GM21529 (cell line): Measurements from ENCODE around the gene GNG3.
A peak's percentile ranks its signal among the peaks of the same experiment; 100 is the strongest.
"Not testable (repeated sequence)": the region's sequence is repeated elsewhere in the genome, so short reads cannot be mapped to it uniquely, and the experiment has no call there.

Source experiments
- ATAC-seq: cut with Tn5 transposase; IDR thresholded peaks from one replicate; pipeline ENCODE4 v1.9.1; 2021; ENCODE audit not compliant: unreplicated experiment

GNG3 gene

GRCh38 chr11:62716206-62716605 is 8.7 kb downstream of the GNG3 start:
- ATAC-seq, result no peak

DNA sequence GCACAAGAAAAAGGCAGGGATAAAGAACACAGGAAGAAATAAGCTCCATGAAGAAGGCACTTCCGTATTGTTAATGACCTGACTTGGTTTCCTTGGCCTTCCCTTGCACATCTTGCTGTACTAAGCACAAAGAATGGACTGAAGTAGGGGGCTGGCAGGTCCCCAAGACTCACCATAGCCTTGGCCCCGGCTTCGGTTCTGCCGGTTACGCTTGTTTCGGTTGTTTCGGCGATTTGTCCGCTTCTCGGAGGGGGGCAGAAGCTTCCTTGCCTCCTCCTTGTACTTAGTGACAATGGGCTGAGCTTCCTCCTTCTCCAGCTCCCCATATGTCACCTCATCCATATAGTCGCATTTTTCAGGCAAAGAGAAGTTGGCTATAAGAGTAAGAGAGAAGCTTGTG is 9.3 kb downstream of the GNG3 start:
- no peak for ATAC-seq

DNA sequence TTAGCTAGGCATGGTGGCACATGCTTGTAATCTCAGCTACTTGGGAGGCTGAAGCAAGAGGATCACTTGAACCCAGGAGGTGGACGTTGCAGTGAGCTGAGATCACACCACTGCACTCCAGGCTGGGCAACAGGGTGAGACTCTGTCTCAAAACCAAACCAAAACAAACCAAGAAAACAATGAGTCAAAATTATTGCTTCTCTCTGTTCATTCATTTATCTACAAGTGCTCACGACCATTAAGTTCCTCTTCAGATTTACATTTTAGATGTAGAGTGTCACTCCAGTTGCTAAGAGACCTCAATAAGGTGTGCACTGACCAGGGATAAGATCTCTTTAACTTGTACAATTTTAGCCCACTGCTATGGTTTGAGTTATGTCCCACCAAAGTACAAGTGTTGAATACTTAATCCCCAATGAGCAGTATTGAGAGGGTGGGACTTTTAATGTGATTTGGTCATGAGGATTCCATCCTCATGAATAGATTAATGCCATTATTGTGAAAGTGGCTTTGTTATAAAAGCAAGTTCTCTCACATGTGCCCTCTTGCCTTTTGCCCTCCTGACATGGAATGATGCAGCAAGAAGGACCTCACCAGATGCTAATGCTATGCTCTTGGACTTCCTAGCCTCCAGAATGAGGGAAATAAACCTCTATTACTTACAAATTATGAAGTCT is 12.0 kb downstream of the GNG3 start:
- no peak for ATAC-seq

DNA sequence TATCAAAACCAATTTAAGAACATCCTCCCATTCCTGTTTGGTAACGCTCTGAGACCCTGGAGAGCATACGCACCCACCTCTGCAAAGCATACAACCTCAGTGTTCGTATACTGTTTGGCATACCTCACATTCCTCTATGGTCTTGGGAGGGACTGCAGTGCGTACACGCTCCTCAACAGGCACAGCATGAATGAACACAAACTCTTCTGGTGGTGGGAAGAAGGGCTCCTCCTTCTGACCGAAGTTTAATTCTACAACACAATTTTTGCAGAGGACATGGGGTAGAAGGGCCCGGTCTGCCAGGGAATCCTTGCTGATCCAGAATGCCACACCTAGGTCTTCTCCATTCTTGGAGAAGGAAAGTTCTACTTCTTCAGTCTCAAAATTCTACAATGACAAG is 14.5 kb downstream of the GNG3 start:
- no peak for ATAC-seq

DNA sequence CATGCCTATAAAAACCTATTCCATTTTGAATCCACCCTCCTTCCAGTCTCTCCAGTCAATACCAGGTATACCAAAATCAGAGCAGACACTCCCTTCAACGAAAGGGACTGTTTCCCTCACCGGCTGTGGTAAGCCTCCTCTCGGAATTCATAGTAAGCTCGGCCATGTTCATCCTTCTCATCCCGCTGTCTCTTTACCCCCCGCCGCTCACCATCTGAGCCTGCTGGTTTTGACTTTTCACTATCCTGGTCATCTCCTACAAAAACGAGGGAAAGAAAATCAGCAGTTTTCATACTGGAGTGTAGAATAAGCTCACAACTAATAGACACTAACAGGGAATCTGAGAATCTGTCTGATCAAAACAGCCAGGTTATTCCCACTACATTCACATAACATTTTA is 16.7 kb downstream of the GNG3 start:
- no peak for ATAC-seq

DNA sequence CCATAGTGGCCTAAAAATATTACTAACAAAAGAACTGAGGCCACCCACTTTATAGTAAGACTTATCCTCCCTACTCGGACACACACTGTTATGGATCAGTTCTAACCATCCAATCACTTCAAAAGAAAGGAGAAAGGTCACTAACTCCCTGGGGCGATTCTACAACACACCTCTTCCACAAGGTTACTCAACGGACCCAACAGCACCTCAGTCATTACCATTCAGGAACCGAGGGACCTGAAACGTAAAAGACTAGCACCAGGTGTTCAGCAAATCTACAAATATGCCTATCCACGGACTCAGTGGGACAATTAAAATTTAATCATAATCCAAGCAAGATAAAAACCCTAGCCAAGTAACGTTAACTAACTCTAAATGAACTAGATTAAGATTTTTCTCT is 18.2 kb downstream of the GNG3 start:
- no peak for ATAC-seq

DNA sequence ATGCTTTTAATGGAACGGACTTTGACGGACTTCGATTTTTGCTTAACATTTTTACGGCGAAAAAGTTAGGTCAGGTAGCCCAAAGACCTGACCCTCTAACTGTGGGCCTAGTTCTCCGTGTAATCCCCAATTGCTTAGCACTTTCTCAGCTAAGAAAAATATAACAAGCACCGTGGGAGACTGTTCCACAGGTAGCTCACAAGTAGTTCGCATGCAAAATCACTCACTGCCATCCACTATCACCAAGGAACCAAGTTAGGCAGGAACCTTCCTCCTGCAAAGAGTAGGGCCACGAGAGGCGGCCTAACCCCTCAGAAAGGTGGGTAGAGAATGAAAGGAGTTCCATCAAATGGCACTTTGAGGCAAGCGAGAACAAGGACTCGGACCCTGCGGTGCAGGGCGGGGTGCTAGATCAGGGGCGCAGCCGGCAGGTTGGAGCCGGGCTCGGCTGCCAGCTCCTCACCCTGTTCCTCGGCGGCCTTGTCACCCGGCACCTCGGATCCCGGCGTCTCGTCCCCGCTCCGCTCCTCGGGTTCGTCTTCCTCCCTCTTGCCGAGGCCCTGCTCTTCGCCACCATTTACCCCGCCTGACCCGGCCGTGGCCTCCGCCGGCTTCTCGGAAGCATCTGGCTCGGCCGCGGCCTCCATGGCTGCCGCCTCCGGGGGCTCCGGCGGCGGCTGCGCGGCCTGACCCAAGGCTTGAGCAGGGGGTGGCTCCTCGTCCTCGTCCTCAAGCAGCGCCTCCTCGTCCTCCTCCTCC is 18.9 kb downstream of the GNG3 start:
- ATAC-seq, result peak; percentile 0

GRCh38 chr11:62726915-62727164 is 19.4 kb downstream of the GNG3 start:
- ATAC-seq, result no peak

DNA sequence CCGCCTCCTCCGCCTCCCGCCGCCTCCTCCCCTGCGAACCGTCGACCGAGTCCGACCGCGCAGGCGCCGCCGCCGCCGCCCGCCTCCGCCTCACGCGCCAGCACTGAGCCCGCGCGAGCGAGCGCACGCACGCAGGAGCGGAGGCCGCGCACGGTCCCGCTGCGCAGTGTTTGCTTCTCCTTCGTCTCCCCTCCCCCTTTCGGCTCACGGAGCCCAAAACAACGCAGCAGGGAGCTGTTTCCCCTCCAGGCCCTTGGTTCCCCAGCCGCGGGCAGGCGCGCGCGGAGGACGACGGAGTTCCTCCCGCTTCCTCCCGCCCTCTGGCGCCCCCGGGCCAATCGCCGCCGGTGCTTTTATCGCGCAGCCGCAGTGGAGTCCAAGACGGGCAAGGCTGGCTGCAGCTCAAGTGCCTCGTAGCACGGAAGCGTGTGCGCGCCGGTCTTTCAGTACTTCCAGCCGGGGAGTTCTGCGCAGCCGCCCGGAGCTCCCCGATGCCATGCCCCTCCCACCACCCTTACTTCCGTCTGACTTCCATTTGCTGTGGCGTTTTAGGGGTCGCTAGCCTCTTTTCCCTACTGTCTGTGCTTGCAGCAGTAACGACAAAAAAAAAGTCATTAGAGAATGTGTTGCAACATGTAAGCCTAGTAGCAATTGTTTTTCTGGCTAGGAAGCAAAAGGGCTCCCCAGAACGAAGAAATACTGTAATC is 19.8 kb downstream of the GNG3 start, which contains the start of gene HNRNPUL2:
HNRNPUL2 (minus strand) TSS at position 293 of the 707 bp plus-strand sequence. CDS start 301 bp downstream, outside the sequence.
- peak; percentile 67 for ATAC-seq

DNA sequence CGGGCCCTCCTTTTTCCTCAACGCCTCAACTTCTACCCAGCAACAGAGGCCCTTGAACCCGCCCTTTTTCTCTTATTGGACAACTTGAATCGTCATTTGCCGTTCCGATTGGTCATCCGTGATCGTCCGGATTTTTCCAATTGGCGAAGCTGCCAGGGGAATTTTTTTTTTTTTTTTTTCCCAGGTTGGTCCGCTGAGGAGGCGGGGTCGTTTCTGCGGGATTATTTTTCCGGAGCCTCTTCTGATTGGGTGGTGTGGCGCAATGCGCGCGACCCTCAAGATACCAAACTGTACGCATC is 20.3 kb downstream of the GNG3 start:
- ATAC-seq, result peak; percentile 55

GRCh38 chr11:62728171-62728988 is 20.9 kb downstream of the GNG3 start, which contains the start of gene TTC9C:
TTC9C (plus strand) TSS chr11:62728486; CDS start chr11:62728849, 363 bp downstream.
- peak; percentile 20 for ATAC-seq

GRCh38 chr11:62730076-62730475 is 22.6 kb downstream of the GNG3 start:
- not testable (repeated sequence) for ATAC-seq

DNA sequence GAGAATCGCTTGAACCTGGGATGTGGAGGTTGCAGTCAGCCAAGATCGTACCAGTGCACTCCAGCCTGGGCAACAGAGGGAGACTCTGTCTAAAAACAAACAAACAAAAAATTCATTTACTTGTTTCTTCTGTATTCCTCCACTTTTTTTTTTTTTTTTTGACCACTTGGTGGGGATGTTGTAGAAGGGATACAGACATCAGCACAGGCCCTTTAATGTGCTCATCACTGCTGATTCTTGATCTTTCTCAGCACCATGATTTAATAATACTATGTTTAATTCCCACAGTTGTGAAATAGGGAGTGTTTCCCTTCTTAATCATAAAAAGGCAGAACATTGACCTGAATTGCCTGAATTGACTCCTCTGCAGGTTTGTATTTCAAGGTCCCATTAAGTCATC is 25.4 kb downstream of the GNG3 start:
- ATAC-seq, result no peak

GRCh38 chr11:62737196-62737595 is 29.7 kb downstream of the GNG3 start:
- no peak for ATAC-seq

GRCh38 chr11:62747475-62748160 is 40.1 kb downstream of the GNG3 start:
- no peak for ATAC-seq

- not testable (repeated sequence) for ATAC-seq
These were observed 42.5 kb downstream of the GNG3 start for GRCh38 chr11:62749931-62750330.

DNA sequence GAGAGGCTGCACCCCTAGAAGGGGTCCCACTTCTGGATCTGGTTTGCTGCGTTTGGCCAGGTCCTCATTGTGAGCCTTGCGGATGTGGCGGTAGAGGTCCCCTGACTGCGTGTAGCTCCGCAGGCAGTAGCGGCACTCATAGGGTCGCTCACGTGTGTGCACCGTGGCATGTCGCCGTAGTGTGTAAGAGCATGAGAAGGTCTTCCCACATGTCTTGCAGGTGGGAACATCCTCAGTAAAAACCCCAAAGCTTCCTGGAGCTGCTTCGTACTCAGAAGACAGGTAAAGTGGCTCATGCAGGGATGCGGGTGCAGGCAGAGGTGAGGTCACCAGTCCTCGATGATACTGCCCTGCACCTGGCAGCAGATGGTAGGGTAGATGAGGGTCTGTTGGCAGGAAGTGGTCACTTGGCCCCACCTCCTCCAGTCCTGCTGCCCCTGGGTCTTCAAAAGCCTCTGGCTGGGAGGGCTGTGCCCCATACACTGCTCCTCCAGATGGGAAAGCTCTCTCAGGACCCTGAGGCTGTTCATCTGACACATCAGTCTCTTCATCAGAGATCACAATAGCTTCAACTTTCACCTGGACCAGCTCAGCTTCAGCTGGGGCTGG is 44.8 kb downstream of the GNG3 start:
- no peak for ATAC-seq

DNA sequence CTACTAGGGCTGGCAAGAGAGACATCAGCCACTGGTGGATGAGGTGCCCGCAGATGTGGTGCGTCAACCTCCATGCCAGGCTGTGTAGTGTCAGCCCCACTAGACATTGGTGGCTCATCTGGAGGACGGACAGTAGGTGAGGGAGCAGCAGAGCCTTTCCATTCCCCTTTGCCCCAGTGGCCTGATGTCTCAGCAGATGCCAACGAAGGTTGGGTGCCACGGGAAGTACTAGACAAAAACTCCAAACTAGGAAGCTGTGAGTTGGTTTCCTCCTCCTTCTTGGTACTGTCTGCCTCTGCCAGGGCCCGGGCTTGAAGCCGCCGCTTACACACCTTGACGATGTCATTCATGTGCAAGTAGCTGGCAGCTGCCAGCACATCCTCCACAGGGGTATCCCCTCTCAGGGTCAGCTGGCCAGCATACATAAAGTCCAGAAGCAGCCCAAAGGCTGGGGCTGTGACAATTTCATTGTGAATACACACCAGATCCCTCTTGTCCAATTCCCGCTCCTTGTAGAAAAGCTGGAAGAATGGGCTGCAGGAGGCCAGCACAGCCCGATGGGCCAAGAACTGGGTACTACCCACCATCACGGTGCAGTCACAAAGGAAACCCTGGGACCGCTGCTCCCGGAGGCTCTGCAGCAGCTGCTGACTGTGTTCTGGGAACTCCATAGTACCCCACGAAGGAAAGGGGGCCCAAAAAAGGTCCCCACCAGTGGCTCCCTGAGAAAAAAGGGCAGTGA is 45.7 kb downstream of the GNG3 start:
- peak; percentile 8 for ATAC-seq

DNA sequence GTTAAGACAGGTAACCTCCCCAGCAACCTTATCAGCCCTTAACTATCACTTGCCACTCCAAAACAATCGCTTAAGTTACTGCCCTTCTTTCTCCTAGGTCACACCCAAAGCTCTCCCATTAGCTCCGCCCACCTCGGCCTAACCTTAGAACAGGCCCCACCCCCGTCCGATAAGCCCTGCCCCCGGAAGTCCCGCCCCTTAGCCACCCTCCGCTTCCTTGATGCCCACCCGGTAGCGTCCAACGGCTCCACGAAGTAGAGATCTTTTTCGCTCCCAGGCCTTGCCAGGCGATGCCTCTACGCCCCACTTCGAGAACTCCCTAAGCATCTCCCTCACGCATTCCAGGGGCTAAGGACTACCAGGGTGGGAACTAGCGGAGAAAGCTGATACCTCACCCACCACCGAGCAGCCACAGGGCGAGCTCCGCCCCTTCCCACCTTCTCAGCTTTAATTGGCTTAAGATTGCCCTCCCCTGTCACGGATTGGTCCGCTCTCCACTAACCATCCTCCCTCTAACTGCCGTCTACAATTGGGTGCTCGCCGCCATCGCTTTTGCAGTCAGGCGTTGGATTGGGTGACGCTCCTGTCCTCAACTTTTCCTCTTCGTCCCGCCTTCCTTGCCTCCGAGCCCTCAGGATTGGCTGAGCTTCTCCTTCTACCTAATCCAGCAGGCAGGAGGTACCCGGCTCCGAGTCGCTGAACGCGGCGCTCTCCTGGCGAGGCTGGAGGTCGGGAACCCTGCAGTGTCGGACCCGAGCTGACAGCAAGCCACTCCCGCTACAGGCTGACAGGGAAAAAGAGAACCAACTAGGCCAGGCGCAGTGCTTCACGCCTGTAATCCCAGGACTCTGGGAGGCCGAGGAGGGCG is 46.5 kb downstream of the GNG3 start, which contains the start of gene ZBTB3:
ZBTB3 (minus strand) TSS at position 425 of the 868 bp plus-strand sequence. CDS start 496 bp downstream, outside the sequence.
- peak; percentile 93 for ATAC-seq
